Measurements from ENCODE around the gene EXOSC10.

DNA sequence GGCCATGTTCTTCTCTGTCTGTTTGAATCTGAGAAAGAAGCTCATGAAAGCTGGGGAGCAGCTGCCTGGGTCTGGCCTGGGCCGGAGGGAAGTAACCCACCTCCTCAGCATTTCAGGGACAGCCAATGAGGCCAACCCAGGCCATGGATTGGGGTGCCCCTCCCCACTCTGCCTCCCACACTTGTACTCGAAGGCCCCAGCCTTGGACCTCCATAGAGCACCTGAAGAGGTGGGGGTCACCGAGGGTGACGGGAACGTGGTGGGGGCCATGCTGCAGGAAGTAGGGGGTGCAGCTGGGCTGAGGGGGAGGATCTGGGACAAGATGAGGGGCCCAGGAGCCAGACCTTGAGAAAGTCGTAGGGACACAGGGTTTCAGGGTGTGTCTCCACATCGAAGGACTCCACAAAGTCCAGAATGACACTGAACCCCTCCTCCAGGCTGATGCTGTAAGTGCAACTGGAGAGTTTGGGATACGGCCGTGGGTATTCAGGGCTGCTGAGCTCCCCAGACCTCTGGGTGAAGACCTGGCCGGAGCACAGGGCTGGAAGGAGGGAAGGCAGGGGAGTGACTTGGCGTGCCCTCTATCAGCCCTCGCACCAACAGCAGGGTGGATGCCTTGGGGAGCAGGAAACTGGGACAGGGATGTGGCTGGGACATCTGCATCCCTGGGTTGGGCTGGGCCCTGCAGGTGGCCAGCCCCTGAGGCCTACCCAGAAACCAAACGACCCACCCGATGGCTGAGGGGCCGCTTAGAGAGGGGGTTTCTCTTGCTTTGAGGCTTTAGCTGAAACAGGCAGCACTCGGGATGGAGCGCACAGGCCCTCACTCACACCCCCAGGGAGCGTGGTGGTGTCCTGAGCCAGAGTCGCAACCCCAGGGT, 56.4 kb downstream of the EXOSC10 start:
- no peak for TF ChIP-seq JUN (IDR thresholded peaks at IDR 0.05)
- no peak for TF ChIP-seq KDM1A (IDR thresholded peaks at IDR 0.05; ENCODE audit: low read depth)
- TF ChIP-seq, protein P1, sequence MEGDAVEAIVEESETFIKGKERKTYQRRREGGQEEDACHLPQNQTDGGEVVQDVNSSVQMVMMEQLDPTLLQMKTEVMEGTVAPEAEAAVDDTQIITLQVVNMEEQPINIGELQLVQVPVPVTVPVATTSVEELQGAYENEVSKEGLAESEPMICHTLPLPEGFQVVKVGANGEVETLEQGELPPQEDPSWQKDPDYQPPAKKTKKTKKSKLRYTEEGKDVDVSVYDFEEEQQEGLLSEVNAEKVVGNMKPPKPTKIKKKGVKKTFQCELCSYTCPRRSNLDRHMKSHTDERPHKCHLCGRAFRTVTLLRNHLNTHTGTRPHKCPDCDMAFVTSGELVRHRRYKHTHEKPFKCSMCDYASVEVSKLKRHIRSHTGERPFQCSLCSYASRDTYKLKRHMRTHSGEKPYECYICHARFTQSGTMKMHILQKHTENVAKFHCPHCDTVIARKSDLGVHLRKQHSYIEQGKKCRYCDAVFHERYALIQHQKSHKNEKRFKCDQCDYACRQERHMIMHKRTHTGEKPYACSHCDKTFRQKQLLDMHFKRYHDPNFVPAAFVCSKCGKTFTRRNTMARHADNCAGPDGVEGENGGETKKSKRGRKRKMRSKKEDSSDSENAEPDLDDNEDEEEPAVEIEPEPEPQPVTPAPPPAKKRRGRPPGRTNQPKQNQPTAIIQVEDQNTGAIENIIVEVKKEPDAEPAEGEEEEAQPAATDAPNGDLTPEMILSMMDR (IDR thresholded peaks at IDR 0.05) = no peak
- TF ChIP-seq MAZ (IDR thresholded peaks at IDR 0.05; ENCODE audit: borderline replicate concordance, low read depth, low read length) = no peak
- TF ChIP-seq, protein P2, sequence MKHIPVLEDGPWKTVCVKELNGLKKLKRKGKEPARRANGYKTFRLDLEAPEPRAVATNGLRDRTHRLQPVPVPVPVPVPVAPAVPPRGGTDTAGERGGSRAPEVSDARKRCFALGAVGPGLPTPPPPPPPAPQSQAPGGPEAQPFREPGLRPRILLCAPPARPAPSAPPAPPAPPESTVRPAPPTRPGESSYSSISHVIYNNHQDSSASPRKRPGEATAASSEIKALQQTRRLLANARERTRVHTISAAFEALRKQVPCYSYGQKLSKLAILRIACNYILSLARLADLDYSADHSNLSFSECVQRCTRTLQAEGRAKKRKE (CRISPR knock-in tag; IDR thresholded peaks at IDR 0.05; ENCODE audit: low read depth) = no peak
- no peak for TF ChIP-seq SMC3 (IDR thresholded peaks at IDR 0.05)
- TF ChIP-seq JUNB (IDR thresholded peaks at IDR 0.05) = no peak
- no peak for TF ChIP-seq POLR2AphosphoS2 (conservative IDR thresholded peaks at IDR 0.05; ENCODE audit: low read length)
- no peak for TF ChIP-seq CBX8 (IDR thresholded peaks at IDR 0.05)

All from A549 (cell line).